Stimulated activated CD8-positive, alpha-beta memory T cell treated with anti-CD3 and anti-CD28 coated beads, Interleukin-2, amount 100 ng/mL, for 1 hour (primary cell): ENCODE results near the gene SHISA9.
"Not testable (repeated sequence)": the region's sequence is repeated elsewhere in the genome, so short reads cannot be mapped to it uniquely, and the experiment has no call there.

Experiments
- DNase-seq, 2 donors: peaks; one replicate each; pipeline ENCODE4 v3.0.0-alpha.2; 2020; ENCODE audit warnings: low read depth in 2 of 2

SHISA9 gene

DNA sequence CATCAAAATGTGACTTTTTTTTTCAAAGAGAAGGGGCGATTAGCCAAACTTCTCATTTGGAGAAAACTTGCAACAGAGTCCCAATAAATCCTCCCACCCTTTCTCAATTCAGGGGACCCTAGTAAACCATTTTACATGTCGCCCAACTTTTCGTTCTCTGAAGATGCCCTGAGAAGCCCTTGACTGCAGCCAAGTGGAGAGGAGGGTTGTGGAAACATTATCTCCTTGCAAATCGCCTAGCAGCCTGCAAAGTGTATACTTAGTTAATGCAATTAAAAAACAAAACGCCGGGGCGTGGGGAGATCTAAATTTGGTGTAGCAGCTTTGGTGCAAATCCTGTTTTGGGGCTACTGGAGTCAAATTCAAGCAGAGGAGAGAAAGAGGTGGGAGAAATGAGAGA is 1.2 kb upstream of the SHISA9 start:
- no peak for DNase-seq

GRCh38 chr16:12900599-12901203 is 697 bp upstream of the SHISA9 start:
- no peak for DNase-seq

GRCh38 chr16:12901204-12901596 is 198 bp upstream of the SHISA9 start:
- no peak for DNase-seq

- no peak for DNase-seq
Observed at GRCh38 chr16:12902511-12903372, 1.3 kb downstream of the SHISA9 start.

DNA sequence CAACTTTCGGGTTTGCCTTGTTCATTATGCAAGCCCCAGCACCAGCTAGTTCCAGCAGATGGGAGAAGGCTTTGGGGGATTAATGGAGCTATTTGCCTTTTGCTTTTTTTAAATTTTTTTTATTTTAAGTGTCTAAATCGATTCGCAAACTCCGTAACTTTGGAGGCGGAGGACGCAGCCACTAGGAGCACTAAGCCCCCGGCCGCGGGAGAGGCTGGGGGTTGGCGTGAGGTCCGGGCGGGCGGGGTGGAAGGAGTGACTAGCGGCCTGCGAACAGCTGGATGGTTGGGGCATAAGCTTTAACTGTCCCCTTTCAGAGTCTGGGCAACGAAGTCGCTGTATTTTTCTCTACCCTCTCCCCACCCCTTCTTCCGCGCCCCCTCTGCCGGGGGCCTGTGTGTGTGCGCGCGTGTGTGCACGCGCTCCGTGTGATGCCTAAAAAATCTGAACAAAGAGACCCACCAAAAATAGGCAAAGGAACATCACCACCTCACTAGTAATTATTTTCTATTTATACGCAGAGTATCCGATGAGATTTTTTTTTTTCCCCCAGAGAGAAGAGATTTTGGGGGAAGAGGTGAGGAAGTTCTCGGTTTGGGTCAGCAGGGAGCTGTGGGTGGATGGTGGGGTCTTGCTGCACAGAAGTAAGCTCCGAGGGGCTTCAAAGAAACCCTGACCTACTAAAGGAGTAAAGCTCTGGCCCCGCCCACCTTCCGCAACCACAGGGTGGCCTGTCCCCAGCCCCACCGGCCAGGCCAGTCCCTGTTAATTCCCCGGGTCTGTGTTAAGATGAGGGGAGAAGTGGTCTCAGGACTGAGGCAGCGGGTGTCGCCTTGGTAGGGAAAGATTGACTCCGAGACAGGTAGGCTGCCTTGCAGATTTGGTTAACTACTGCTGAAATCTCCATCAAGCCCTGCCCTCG is 2.3 kb downstream of the SHISA9 start:
- no peak for DNase-seq

DNA sequence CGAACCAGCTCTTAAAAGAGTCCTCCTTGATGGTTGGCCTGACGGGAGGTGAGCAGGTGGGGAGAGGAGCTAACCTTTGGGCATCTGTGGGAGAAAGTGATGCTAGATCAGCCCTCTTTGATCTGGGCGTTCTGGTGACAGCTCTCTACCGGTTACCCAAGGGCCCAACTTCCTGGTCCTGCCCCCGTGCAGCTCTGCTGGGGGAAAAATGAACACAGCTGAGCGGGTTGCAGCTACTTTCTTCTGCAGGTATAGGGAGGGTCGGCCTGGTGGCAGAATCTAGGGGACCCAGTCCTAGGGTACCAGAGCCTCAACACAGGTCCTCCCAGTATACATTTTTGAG is 2.9 kb downstream of the SHISA9 start:
- DNase-seq = no peak

GRCh38 chr16:12906271-12906670 is 4.9 kb downstream of the SHISA9 start:
- DNase-seq = no peak

DNA sequence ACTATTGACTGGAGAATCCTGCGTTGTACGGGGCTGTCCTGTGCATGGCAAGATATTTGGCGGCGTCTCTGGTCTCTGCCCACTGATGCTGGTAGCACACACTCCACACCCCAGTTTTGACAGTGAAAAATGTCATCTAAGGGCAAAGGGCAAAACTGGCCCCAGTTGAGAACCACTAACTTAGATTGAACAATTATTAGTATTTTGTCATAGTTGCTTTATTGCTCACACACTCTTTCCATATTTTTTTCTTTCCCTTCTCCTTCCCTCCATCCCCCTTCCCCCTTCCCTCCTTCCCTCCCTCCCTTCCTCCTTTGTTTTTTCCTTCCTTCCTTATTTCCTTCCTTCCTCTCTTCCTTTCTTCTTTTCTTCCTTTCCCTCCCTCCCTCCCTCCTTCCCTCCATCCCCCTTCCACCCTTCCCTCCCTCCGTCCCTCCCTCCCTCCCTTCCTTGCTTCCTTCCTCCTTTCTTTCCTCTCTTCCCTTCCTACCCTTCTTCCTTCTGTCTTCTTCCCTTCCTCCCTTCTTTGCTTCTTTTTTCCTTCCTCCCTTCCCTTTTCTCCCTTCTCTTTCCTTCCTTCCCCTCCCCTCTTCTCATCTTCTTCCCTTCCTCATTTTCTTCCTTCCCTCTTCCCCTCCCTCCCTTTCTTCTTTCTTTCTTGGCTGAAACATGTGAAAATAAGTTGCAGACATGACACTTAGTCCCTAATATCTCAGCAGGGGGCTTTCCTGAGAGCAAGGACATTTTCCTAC is 5.5 kb downstream of the SHISA9 start:
- DNase-seq = no peak

DNA sequence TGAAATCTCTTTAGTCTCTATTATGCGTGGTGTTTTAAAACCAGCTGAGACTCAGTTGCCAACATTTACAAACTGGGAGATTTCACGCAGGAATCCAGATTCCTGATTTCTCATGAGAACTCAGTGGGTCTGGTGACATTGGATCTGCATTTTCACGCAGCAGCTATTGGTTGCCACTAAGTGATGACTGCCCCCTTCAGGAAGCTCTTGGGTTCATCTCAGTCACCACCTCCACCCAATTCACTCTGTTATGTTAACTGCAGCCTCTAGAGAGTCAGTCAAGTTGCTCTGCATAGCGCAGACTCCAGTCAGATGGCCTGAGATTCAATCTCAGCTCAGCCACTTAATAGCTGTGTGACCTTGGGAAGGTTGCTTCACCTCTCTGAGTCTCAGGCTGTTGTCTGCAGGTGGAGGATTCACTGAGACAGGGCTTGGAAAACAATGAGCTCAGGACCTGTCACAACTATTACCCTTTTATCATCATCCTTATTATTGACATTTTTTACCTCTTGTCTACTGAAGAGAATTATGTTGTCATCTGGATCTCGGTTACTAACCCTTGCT is 6.4 kb downstream of the SHISA9 start:
- DNase-seq = no peak

DNA sequence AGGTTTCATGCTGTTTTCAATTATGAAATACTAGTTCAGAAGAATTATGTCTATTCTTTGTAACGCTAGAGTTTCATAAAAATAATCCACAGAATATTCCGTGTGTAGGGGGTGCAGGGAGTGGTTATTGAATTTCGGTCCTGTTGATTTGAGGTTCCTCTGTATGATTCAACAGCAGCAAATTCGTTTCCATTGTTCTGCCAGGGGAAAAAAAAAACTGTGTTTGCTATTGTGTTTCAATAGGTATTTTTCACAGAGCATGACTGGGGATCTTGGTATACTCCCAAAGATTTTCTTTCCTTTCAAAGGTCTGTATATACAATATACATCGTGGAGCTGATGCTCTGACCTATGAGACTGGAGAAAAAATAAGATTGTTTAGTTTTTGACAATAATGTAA is 15.8 kb downstream of the SHISA9 start:
- DNase-seq = no peak

GRCh38 chr16:12917653-12918052 is 16.3 kb downstream of the SHISA9 start:
- DNase-seq = no peak

DNA sequence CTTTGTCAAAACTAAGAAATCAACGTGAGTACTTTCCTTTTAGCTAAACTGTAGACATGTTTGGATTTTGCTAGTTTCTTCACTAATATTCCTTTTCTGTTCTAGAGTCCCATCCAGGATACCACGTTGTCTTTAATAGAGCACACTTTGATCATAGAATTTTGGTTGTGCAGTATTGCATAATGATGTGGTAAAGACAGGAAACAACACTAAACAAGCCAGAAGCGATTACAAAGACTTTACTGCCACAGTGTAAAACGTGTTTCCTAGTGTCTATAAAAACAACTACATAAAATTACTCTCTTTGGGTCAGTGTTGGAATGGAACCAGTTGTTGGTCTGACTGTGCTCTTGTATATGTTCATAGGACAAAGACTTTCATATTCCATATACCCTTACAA is 19.3 kb downstream of the SHISA9 start:
- DNase-seq = no peak

- not testable (repeated sequence) for DNase-seq
Observed at GRCh38 chr16:12923640-12924039, 22.2 kb downstream of the SHISA9 start.

DNA sequence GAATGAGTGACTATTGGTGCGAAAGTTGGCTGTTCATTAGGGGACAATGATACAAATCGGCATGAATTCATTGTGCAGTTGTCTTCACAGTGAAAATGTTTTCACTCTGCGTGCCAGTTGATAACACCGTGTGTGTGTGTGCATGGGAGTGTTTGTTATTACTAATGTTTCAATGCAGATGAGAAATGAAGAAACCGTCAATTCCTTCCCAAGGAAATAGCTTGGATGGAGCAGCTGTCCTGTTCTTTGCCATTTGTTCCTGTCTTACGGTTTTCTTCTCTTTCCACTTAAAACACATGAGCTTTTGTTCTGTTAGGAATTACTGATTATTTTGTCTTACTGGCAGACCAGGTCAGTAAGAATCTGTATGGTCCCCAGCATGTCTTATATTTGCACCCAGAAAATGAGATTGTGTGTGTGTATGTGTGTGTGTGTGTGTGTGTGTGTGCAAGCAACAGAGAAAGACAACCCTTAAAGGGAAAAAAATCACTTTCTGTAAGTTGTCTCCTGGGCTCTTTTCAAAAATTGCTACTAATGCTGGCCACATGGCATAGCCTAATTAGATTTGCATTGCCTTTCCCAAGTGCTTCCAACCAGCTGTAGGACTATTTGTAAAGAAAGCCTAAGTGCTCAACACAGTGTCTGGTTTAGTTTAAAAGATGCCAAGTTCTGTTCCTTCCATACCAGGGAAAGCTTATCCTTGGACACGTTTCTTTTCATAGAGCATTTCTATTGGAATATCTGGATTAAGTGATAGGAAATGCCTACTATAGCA is 23.8 kb downstream of the SHISA9 start:
- no peak for DNase-seq

GRCh38 chr16:12927591-12927990 is 26.2 kb downstream of the SHISA9 start:
- no peak for DNase-seq

DNA sequence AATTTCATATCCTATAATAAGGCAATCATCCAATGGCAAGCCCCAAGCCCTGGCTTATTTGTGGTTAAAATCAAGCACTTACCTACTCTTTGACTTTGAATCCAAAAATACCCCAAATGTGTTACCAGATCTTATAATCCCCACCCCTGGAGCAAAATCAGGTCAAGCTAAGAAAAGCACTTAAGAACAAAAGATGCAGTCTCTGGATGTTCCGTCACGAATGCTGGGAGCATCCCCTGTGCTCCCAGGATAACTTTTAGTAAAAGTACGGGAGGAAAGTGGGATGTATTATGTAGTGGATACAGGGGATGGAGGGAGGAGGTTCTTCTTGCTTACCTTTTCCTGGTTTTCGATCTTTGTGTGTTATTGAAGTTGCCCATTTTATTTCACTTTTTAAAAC is 29.5 kb downstream of the SHISA9 start:
- no peak for DNase-seq

DNA sequence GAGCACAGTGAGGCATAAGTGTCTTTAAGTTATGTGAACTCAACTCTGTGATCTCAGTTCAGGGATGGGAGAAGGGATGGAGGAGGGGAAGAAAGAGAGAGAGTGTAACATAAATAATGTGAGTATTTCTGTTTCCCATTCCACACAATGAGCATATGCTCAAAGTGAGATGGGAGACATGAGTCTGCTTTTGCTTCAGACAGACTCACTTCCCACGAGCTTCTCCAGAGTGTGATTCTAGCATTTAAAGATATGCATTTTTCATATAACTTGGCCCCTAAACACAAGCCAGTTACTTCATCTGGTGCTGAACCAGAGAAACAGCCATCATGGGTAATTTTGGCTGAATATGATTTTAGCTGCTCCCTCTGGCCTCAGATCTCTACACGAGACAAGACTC is 35.0 kb downstream of the SHISA9 start:
- no peak for DNase-seq

DNA sequence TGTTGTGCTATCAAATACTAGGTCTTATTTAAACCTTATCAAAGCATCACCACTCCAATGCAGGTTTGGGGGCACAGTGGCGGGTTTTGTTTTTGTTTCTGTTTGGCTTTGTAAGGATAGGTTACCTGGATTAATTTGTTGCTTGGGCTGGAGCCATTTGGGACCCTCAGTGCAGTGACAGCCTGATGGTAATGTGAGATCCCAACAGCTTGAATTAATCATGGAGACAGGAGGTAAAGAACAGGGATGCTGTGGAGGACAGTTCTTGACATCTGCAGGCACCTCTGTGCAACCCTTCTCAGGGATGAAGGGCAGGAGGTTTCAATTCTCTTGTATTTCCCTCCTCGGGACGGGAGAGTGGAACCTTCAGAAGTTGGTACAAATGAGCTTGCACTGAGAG is 40.5 kb downstream of the SHISA9 start:
- DNase-seq = no peak

DNA sequence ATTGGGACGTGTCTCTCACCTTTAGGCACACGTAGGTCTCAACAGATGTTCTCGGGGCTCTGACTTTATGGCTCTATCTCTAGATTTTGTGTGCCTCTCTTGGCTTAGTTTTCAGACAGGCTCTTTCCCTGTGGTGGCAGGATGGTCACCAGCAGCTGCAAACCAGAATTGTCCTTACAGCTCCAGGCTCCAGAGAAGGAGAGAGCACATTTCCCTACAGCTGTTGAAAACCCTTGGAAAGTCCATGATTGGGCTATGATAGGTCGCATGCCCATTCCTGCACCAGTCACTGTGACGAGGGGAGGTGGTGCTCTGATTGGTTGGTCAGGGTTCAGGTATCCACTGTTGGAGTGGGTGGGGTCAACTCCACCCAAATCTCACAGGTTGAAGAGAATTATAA is 41.5 kb downstream of the SHISA9 start:
- no peak for DNase-seq

DNA sequence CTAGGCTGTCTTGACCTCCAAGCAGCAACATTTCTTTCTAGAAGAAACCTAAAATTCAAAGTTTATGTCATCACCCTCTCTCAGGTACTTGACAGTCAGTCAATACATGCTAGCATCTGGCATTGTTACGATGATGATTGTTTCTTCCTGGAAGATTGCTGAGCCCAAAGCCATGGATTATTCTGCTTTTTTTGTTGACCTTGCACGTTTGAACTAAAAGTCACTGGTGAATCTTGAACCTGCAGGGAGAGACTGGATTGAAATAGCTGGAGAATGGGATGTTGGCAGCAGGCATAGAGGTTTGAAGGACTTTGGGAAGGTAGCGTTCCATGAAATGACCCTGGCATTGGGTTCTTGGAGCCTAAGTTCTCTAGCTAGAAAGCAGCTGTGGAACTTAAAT is 42.9 kb downstream of the SHISA9 start:
- DNase-seq = no peak

DNA sequence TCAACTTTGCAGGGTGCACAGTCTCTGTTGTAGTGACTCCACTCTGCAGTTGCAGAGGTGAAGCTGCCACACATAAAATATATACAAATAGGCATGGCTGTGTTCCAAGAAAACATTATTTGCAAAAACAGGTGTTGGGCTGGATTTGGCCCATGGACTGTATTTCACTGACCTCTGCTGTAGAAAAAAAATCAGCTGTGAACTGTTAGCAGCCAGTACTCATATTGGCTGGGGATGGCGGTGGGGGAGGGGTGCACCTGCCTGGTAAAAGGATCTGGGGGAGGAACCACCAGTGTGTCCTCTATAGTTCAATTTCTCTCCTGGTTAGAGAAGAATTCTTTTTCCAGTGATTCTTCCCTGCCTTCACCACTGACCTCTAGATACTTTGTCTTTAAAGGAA is 50.0 kb downstream of the SHISA9 start:
- no peak for DNase-seq
